Colonic mucosa (tissue), 4 donors: ENCODE measurements around the gene IZUMO4. TPM values are rescaled to one million over a fixed set of nuclear protein-coding genes. Genes with fewer than 3 reads are reported as not detected.

Source experiments
- DNase-seq: peaks from one replicate; pipeline ENCODE4 v3.0.0-alpha.2; 2020
- H3K27ac ChIP-seq: fragments of 200-600 bp; one replicate; pipeline ENCODE4 v1.8.0; 2021
- H3K27me3 ChIP-seq: fragments of 200-600 bp; one replicate; pipeline ENCODE4 v1.8.0; 2021
- H3K36me3 ChIP-seq: fragments of 200-600 bp; one replicate; pipeline ENCODE4 v1.8.0; 2021
- H3K4me1 ChIP-seq: fragments of 200-600 bp; one replicate; pipeline ENCODE4 v1.8.0; 2021; ENCODE audit warnings: mild to moderate bottlenecking
- H3K4me3 ChIP-seq: fragments of 200-600 bp; one replicate; pipeline ENCODE4 v1.8.0; 2021
- H3K9ac ChIP-seq, 2 donors: one replicate each; pipeline ENCODE4 v1.7.0; 2013; ENCODE audit warnings: control low read depth in 2 of 2, low read depth in 2 of 2, low read length in 2 of 2
- H3K9me3 ChIP-seq: fragments of 200-600 bp; one replicate; pipeline ENCODE4 v1.8.0; 2021
- intact Hi-C: fragments of 100-400 bp; cut with DNase I; formaldehyde crosslinking; loops from one replicate; pipeline ENCODE4 v1.14.1; 2022
- total RNA-seq, 2 donors: library from RNA; stranded (reverse); fragmentation: NEBNext Ultra II Directional in 1 of 2; extraction: Animal tissue kit (Norgen Biotek cat#: 25700) in 1 of 2; gene quantifications; one replicate each; pipeline ENCODE4 v1.2.1, GENCODE V29; 2021
- TF ChIP-seq, protein P1 (sequence below): fragments of 200-600 bp; IDR thresholded peaks from one replicate; pipeline ENCODE4 v1.8.0; 2022; ENCODE audit warnings: antibody characterized with exemption, mild to moderate bottlenecking
- donor health status: healthy.
- donor health status: DM: no; HTN: no; CAD: no.
- donor health status: DM: no; HTN: no; CAD: no.

IZUMO4 gene
- total RNA-seq, 2 donors from 2014 or later: 2.1 to 4.5 TPM

DNA sequence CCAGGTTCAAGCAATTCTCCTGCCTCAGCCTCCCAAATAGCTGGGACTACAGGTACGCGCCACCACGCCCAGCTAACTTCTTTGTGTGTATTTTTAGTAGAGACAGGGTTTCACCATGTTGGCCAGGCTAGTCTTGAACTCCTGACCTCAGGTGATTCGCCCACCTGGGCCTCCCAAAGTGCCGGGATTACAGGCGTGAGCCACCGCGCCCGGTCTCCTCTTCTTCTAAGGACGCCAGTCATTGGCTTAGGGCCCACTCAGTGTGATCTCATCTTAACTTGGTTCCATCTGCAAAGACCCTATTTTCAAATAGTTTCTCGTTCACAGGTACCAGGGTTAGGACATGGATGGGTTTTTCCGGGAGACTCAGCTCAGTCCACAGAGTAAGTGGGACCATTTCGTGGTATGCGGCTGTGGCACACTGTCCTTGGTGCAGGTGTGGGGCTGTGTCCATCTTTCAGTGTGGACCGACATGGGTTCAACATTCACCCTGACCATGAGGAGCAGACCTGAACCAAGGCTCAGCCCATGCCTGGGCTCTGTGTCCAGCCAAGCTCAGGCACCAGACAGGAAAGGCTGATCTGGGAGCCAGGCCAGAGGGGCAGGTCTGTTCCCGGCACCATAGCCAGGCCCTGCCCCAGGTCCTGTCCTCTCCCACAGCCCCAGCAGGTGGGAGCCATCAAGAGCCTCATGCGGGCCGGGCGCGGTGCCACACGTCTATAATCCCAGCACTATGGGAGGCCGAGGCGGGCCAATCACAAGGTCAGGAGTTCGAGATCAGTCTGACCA lies 42.9 kb upstream of the IZUMO4 start:
- no peak overlapping the region for H3K4me3 ChIP-seq
- no peaks in the 10 kb centered on the region for H3K27me3 ChIP-seq
- no peaks in the 10 kb centered on the region for H3K9me3 ChIP-seq
- H3K9ac ChIP-seq: no peak overlapping the region
- TF ChIP-seq, protein P1, sequence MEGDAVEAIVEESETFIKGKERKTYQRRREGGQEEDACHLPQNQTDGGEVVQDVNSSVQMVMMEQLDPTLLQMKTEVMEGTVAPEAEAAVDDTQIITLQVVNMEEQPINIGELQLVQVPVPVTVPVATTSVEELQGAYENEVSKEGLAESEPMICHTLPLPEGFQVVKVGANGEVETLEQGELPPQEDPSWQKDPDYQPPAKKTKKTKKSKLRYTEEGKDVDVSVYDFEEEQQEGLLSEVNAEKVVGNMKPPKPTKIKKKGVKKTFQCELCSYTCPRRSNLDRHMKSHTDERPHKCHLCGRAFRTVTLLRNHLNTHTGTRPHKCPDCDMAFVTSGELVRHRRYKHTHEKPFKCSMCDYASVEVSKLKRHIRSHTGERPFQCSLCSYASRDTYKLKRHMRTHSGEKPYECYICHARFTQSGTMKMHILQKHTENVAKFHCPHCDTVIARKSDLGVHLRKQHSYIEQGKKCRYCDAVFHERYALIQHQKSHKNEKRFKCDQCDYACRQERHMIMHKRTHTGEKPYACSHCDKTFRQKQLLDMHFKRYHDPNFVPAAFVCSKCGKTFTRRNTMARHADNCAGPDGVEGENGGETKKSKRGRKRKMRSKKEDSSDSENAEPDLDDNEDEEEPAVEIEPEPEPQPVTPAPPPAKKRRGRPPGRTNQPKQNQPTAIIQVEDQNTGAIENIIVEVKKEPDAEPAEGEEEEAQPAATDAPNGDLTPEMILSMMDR: no peak
- peak; percentile 68 for DNase-seq
- peak overlapping the region; percentile 75 for H3K27ac ChIP-seq
- peaks cover 21% of the 10 kb centered on the region for H3K4me1 ChIP-seq
- no peaks in the 10 kb centered on the region for H3K36me3 ChIP-seq
- intact Hi-C loops: no loop called here

DNA sequence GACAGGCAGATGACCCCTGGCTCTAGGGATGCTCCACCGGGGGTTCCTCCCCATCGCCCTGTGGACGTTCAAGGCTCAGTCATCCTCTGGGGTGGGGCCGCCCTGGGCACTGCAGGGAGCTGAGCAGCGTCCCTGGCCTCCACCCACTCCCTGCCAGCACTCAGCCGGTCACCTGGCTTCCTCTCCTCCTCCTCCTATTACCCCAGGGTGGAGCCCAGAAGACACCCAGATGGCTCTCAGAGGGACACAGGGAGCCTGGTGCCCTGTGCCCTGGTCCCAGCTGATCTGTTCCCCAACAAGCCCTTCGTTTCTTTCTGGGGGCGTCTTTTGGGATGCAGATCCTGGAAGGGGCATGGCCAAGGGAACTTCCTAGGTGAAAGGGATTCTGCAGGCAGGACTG lies 42.0 kb upstream of the IZUMO4 start:
- no peaks in the 10 kb centered on the region for H3K9me3 ChIP-seq

DNA sequence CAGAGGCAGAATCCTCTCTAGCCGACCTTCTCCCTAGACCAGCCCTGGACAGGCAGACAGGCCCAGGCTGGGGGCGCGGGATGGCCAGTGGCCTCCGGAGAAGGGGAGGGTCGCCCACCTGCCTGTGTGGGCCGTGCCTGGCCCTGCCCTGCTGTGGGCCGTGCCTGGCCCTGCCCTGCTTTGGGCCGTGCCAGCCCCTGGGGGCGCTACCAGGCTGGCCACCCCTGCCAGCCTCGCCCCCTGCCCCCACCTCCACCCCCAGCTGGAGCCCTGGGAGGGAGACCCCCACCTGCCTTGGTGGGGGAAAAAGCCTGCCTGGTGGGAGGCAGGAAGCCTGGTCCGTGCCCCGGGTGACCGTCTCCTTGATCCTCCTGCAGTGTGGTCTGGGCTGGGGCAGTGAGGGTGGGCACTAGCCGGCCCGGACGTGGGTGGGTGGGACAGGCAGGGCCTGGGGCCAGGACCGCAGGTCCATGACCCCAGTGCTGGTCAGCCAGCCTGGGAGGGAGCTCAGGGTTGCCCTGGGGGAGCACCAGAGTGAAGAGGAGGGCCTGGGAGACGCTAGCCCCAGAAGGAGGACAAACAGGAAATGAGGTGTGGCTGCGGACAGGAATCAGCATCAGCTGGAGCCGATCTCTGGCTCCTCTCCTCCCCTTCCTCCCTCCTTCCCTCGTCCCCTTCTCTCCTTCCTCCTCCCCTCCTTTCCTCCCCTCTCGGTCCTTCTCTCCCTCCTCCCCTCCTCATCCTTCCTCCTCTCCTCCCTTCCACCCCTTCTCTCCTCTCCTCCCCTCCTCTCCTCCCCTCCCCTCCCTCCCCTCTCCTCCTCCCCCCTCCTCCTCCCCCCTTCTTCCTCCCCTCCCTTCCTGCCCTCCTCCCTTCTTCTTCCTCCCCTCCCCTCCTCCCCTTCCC lies 40.5 kb upstream of the IZUMO4 start:
- DNase-seq: peak; percentile 73
- H3K27me3 ChIP-seq: no peaks in the 10 kb centered on the region
- no peak overlapping the region for H3K4me3 ChIP-seq
- no peaks in the 10 kb centered on the region for H3K36me3 ChIP-seq
- peak overlapping the region; percentile 61 to 74 for H3K9ac ChIP-seq
- TF ChIP-seq, protein P1: no peak
- intact Hi-C loops: no loop called here
- peaks cover 26% of the 10 kb centered on the region for H3K4me1 ChIP-seq
- H3K9me3 ChIP-seq: no peaks in the 10 kb centered on the region
- peak overlapping the region; percentile 75 for H3K27ac ChIP-seq

More for the DNA sequence above, 42.0 kb upstream of the IZUMO4 start:
- peak; percentile 84 for DNase-seq
- intact Hi-C loops: no loop called here
- TF ChIP-seq, protein P1: no peak
- Histone ChIP-seq H3K4me3 (no peak overlapping the region), H3K36me3 (no peaks in the 10 kb centered on the region), H3K4me1 (peaks cover 19% of the 10 kb centered on the region), H3K9ac (peak overlapping the region in 1 of 2 donors; percentile 34), H3K27me3 (no peaks in the 10 kb centered on the region), H3K27ac (peak overlapping the region; percentile 75)

DNA sequence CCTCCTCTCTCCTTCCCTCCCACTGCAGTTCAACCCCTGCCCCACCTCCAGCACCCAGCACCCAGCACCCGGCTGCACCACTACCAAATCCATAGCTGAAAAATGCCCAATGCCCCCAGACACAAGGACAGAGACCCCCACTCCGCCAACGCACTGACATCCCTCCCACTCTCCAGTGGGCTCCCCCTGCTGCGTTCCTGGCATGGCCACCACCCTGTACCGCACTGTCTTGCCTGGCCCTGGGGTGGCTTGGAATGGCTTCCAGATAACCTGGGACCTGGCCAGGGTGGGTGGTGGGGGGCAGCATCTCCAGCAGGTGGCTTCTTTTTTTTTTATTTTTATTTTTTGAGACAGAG lies 39.9 kb upstream of the IZUMO4 start:
- DNase-seq: peak; percentile 42
- TF ChIP-seq, protein P1: no peak
- Histone ChIP-seq H3K27ac (peak overlapping the region; percentile 35), H3K9ac (no peak overlapping the region), H3K4me1 (peaks cover 20% of the 10 kb centered on the region), H3K36me3 (no peaks in the 10 kb centered on the region), H3K4me3 (no peak overlapping the region), H3K9me3 (no peaks in the 10 kb centered on the region), H3K27me3 (no peaks in the 10 kb centered on the region)
- intact Hi-C loops: no loop called here
